Heart right ventricle (tissue), 16 donors: Measurements from ENCODE around the gene TLCD5. TPM values are rescaled to one million over a fixed set of nuclear protein-coding genes. Genes with fewer than 3 reads are reported as not detected.

Experiments
- ATAC-seq, 8 donors: fragments of 200-7000 bp; cut with Tn5 transposase; one replicate each; pipeline ENCODE4 v1.9.1; 2020; ENCODE audit warnings: mild to moderate bottlenecking in 8 of 8, moderate library complexity in 8 of 8, moderate number of reproducible peaks in 1 of 8
- DNase-seq, 2 donors: peaks; one replicate each; pipeline ENCODE4 v3.0.0-alpha.2; 2020
- H3K27ac ChIP-seq, 10 donors: fragments of 200-600 bp; sonication (generic) in 2 of 10; one replicate each; pipeline versions ENCODE4 v1.5.0 to v1.8.0; 2020 to 2022; ENCODE audit warnings: mild to moderate bottlenecking in 3 of 10
- H3K27me3 ChIP-seq, 7 donors: fragments of 200-600 bp; one replicate each; pipeline ENCODE4 v1.8.0; 2021 to 2022; ENCODE audit warnings: mild to moderate bottlenecking in 2 of 7
- H3K36me3 ChIP-seq, 9 donors: fragments of 200-600 bp; sonication (generic) in 1 of 9; one replicate each; pipeline versions ENCODE4 v1.5.0 to v1.8.0; 2020 to 2022; ENCODE audit warnings: mild to moderate bottlenecking in 2 of 9
- H3K4me1 ChIP-seq, 9 donors: fragments of 200-600 bp; sonication (generic) in 1 of 9; one replicate each; pipeline versions ENCODE4 v1.5.0 to v1.8.0; 2020 to 2022; ENCODE audit warnings: mild to moderate bottlenecking in 4 of 9
- H3K4me3 ChIP-seq, 10 donors: fragments of 200-600 bp; sonication (generic) in 2 of 10; one replicate each; pipeline versions ENCODE4 v1.5.0 to v1.8.0; 2020 to 2022; ENCODE audit warnings: mild to moderate bottlenecking in 7 of 10, moderate library complexity in 2 of 10
- H3K9me3 ChIP-seq, 11 donors: fragments of 200-600 bp in 10 of 11; sonication (generic) in 2 of 11; one replicate each; pipeline versions ENCODE4 v1.5.0 to v1.8.0; 2013 to 2022; ENCODE audit warnings: mild to moderate bottlenecking in 2 of 11, control low read depth in 1 of 11, moderate library complexity in 1 of 11
- WGBS, 2 donors: extraction: QIAGEN DNeasy Blood & Tissue Kit; methylation state at CpG; one replicate each; pipeline ENCODE4 v1.1.7; 2013; ENCODE audit warnings: inconsistent platforms in 1 of 2; 5-methylcytosine and 5-hydroxymethylcytosine counted together
- intact Hi-C, 10 donors: fragments of 100-400 bp; cut with DNase I; formaldehyde crosslinking; loops; one replicate each; pipeline versions ENCODE4 v1.11.1 to v1.14.2; 2022
- polyA plus RNA-seq, 2 donors: library from polyadenylated mRNA; stranded (reverse); fragments of 200-250 nt; gene quantifications; one replicate each; pipeline ENCODE4 v1.2.3, GENCODE V29; 2013
- total RNA-seq, 10 donors: library from RNA; stranded (reverse); fragmentation: NEBNext Ultra II Directional in 3 of 10; extraction: Animal tissue kit (Norgen Biotek cat#: 25700) in 3 of 10; gene quantifications; one replicate each; pipeline versions ENCODE4 v1.2.1 to v1.2.4, GENCODE V29; 2021 to 2023
- TF ChIP-seq, protein P1 (sequence below), 9 donors: fragments of 200-600 bp; sonication (generic) in 2 of 9; IDR thresholded peaks; one replicate each; pipeline versions ENCODE4 v1.5.0 to v1.8.0; 2021 to 2022; ENCODE audit warnings: antibody characterized with exemption in 9 of 9, mild to moderate bottlenecking in 5 of 9, moderate library complexity in 1 of 9
- donor health status: Arrhythmogenic right ventricular cardiomyopathy.
- donor health status: ischemic (EF 13 %, LVEDD 7.1; RV severe dilation, severe dysfunction).
- donor health status: healthy with polysubstance abuse.
- donor health status: DM: no; HTN: yes; CAD: no.
- donor health status: DM: no; HTN: no; CAD: no.
- donor health status: ischemic (EF 25% LVEDD 6.9; RV normal size, moderate dysfunction).
- donor health status: ischemic (EF 25% LVEDD 5.7; RV mildly dilated, moderate dysfunction).
- donor health status: healthy.
- donor health status: DM: yes; HTN: yes; CAD: no.
- donor health status: Ischemic cardiomyopathy.
- donor health status: ischemic (EF 35%, LVEDD 5.7; RV mildly dilated, moderate dysfunction).
- donor health status: nonischemic (EF 11% LVEDD 7.7; RV severe dilation, severe dysfunction).
- donor health status: DM: yes; HTN: yes; CAD: no.
- donor health status: PGD.
- donor health status: ischemic (EF 29% LVEDD 5.4; RV normal size, mild dysfunction).
- donor health status: nonischemic (EF 23%, LVEDD 6.1; RV moderate dilation, normal function).

The TLCD5 gene
- total and polyA plus RNA-seq, 12 donors: 4.1 to 14.5 (median 10.7) TPM

DNA sequence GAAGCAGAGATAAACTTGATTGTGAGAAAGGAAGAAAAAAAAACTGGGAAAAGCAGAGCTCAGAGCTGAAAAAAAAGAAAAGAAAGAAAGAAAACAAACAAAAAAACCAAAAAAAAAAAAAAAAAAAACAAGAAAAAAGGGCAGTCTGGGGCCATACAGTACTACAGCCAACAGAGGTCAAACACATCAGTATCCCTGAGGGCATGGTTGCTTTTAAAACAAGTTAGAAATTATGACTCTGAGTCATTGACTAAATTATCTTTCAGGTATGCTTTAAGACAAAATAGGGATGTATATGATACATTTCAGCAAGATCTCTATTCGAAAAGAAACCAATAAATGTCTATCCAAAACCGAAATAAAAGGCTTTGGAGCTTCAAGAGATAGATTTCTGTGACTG lies 37.1 kb upstream of the TLCD5 start:
- Histone ChIP-seq H3K9me3 (no peaks in the 10 kb centered on the region), H3K27ac (no peak overlapping the region), H3K4me1 (no peaks in the 10 kb centered on the region), H3K4me3 (no peak overlapping the region), H3K36me3 (no peaks in the 10 kb centered on the region), H3K27me3 (peaks cover 0 to 29% (median 10%) of the 10 kb centered on the region in 7 donors)
- TF ChIP-seq, protein P1, sequence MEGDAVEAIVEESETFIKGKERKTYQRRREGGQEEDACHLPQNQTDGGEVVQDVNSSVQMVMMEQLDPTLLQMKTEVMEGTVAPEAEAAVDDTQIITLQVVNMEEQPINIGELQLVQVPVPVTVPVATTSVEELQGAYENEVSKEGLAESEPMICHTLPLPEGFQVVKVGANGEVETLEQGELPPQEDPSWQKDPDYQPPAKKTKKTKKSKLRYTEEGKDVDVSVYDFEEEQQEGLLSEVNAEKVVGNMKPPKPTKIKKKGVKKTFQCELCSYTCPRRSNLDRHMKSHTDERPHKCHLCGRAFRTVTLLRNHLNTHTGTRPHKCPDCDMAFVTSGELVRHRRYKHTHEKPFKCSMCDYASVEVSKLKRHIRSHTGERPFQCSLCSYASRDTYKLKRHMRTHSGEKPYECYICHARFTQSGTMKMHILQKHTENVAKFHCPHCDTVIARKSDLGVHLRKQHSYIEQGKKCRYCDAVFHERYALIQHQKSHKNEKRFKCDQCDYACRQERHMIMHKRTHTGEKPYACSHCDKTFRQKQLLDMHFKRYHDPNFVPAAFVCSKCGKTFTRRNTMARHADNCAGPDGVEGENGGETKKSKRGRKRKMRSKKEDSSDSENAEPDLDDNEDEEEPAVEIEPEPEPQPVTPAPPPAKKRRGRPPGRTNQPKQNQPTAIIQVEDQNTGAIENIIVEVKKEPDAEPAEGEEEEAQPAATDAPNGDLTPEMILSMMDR (IDR thresholded peaks at IDR 0.05): no peak
- 91 to 96% methylated on average over 2 of the region's 2 CpGs for WGBS, 2 donors
- DNase-seq (no peak), ATAC-seq (no peak)
- intact Hi-C loops: no loop called here

DNA sequence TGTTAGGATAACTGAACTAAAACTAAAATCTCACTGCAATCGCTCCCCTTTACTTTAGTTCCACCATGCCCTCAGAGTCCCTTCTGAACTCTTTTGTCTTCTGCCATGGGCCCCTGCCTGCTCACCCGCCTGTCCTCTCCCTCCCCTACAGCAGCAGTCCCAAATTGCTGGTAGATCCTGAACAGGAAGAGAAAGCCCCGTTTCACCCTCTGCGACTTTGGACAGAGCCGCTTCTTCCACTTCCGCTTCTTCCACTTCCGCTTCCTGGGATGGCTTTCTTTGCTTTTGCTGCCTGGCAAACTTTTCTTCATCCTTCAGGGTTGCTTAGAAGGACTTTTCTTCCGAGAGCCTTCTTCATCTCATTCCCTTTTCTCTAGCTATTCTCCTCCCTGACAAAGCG lies 35.7 kb upstream of the TLCD5 start:
- no peak overlapping the region for H3K4me3 ChIP-seq
- TF ChIP-seq, protein P1 (IDR thresholded peaks at IDR 0.05): no peak
- H3K9me3 ChIP-seq: no peaks in the 10 kb centered on the region
- 72 to 75% methylated on average over 9 of the region's 9 CpGs for WGBS, 2 donors
- H3K36me3 ChIP-seq: no peaks in the 10 kb centered on the region
- no peak overlapping the region for H3K27ac ChIP-seq
- peaks cover 0 to 42% (median 21%) of the 10 kb centered on the region in 7 donors for H3K27me3 ChIP-seq
- ATAC-seq (no peak), DNase-seq (no peak)
- intact Hi-C loops: no loop called here
- no peaks in the 10 kb centered on the region for H3K4me1 ChIP-seq

DNA sequence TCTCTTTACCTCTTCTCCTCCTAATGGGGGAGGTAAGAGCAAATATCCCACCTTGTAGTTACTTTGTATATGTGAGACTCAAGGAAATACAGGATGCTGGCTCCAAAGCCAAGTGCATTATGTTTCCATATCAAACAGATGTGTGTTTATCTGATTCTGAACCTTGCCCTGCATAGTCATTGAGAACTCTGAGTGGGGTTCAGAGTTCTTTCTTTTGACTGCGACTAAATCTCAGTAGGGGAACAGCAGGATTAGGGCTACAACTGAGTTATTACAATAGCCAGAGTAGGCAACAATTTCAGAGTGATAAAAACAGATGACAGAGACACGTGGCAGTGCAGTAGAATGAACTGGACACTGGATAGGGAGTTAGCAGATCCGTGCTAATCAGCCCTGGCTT lies 34.1 kb upstream of the TLCD5 start:
- Histone ChIP-seq H3K4me3 (no peak overlapping the region), H3K27ac (no peak overlapping the region), H3K4me1 (peaks cover 0 to 8% (median 0%) of the 10 kb centered on the region in 9 donors), H3K9me3 (no peaks in the 10 kb centered on the region), H3K36me3 (no peaks in the 10 kb centered on the region), H3K27me3 (peaks cover 0 to 53% (median 30%) of the 10 kb centered on the region in 7 donors)
- WGBS, 2 donors: 28 to 46% methylated on average over 3 of the region's 3 CpGs
- ATAC-seq (no peak), DNase-seq (no peak)
- TF ChIP-seq, protein P1 (IDR thresholded peaks at IDR 0.05): no peak
- intact Hi-C loops: no loop called here

DNA sequence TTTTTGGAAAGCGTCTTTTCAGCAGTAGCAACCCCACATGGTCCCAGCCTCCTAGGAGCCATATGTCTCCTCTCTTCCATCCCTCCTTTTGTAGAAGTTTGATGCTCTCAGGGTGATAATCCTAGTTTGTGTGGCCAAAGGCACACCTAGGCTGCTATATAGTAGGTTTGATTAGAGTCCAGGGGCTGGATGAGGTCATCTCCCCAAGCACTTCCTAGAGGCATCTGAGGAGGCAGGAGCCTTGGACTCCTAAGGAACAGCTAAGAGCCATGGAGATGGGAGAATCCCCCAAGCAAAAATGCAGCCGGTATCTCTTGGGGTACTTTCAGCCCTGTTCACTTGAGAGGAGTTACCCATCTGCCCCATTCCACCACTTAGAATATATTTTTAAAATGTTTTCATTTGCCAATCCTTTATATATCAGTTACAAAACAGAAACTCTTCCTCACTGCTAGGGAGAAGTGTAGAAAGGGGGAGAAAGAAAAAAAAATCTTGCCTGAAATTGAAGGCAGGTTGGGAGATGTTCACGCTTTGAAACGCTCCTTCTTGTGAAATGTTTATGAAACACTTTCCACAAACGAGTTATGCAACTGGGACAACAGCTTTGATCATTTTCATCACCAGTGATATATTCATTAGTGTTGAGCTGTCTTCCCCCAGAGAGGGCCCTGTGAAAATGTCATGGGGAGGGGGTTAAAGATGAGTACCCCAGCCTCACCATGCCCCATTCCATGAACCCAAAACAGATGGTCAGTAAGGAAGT lies 31.9 kb upstream of the TLCD5 start:
- H3K27me3 ChIP-seq: peaks cover 0 to 63% (median 43%) of the 10 kb centered on the region in 7 donors

More for the DNA sequence above, 31.9 kb upstream of the TLCD5 start:
- ATAC-seq (no peak), DNase-seq (no peak)
- TF ChIP-seq, protein P1 (IDR thresholded peaks at IDR 0.05): no peak
- H3K4me1 ChIP-seq: peaks cover 0 to 8% (median 0%) of the 10 kb centered on the region in 9 donors
- no peak overlapping the region for H3K27ac ChIP-seq
- H3K4me3 ChIP-seq: no peak overlapping the region
- no peaks in the 10 kb centered on the region for H3K36me3 ChIP-seq
- intact Hi-C loops: no loop called here
- 81 to 82% methylated on average over 5 of the region's 5 CpGs for WGBS, 2 donors
- H3K9me3 ChIP-seq: no peaks in the 10 kb centered on the region
